Spleen (tissue), 7 donors: ENCODE measurements around the gene PLCH1.

Experiments used
- POLR2A ChIP-seq, 3 donors: fragments of 450-650 bp; IDR thresholded peaks; one replicate each; pipeline ENCODE4 v1.5.1; 2017; ENCODE audit warnings: antibody characterized with exemption in 3 of 3, mild to moderate bottlenecking in 1 of 3
- POLR2AphosphoS5 ChIP-seq, 3 donors: sonication (generic); formaldehyde crosslinking; IDR thresholded peaks; one replicate each; pipeline ENCODE4 v1.5.1; 2017; ENCODE audit warnings: antibody characterized with exemption in 3 of 3
- TF ChIP-seq, protein P1 (sequence below), 11 experiments: fragments of 200-600 bp in 7 of 11; fragments of 450-650 bp in 4 of 11; sonication (generic) in 4 of 11; IDR thresholded peaks in 8 of 11; conservative IDR thresholded peaks in 3 of 11; 1 replicate in 7 of 11; 2 replicates in 4 of 11; pipeline versions ENCODE4 v1.4.0 to v1.8.0; 2016 to 2021; ENCODE audit warnings: antibody characterized with exemption in 11 of 11, inconsistent platforms in 4 of 11, mild to moderate bottlenecking in 1 of 11
- donor health status: DM: no; HTN: no; CAD: no; lungs with moderate emphysema.
- donor health status: DM: no; HTN: no; CAD: no.
- donor health status: DM: no; HTN: no; CAD: no.

DNA sequence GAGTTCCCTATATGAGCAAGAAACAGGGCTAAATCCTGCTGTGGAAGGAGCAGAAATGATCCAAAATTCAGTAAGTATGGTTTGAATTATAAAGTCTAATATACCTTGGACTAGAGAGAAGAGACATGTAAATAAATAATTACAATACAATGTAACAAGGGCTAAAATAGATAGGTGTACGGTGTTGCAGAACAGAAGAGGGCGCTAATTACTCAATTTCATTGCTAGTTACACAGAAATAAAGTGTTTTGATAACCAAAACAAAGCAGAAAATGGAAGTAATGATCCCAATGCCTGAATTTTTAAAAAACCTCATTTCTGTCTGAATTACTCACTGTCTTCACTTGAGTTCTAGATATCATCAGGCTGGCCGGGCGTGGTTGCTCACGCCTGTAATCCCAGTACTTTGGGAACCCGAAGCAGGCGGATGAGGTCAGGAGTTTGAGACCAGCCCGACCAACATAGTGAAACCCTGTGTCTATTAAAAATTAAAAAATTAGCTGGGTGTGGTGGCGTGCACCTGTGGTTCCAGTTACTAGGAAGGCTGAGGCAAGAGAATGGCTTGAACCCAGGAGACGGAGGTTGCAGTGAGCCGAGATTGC lies 8.3 kb upstream of the PLCH1 start:
- TF ChIP-seq, protein P1, sequence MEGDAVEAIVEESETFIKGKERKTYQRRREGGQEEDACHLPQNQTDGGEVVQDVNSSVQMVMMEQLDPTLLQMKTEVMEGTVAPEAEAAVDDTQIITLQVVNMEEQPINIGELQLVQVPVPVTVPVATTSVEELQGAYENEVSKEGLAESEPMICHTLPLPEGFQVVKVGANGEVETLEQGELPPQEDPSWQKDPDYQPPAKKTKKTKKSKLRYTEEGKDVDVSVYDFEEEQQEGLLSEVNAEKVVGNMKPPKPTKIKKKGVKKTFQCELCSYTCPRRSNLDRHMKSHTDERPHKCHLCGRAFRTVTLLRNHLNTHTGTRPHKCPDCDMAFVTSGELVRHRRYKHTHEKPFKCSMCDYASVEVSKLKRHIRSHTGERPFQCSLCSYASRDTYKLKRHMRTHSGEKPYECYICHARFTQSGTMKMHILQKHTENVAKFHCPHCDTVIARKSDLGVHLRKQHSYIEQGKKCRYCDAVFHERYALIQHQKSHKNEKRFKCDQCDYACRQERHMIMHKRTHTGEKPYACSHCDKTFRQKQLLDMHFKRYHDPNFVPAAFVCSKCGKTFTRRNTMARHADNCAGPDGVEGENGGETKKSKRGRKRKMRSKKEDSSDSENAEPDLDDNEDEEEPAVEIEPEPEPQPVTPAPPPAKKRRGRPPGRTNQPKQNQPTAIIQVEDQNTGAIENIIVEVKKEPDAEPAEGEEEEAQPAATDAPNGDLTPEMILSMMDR (IDR thresholded peaks at IDR 0.05 in 8 of 11, conservative IDR thresholded peaks at IDR 0.05 in 3 of 11) = peak in 2 of 11 experiments; percentile 9 to 12
- no peak for TF ChIP-seq POLR2AphosphoS5 (IDR thresholded peaks at IDR 0.05)
- no peak for TF ChIP-seq POLR2A (IDR thresholded peaks at IDR 0.05)
